IMR-90 (cell line): Measurements from ENCODE around the gene RNF31. TPM values are rescaled to one million over a fixed set of nuclear protein-coding genes. Genes with fewer than 3 reads are reported as not detected.

ENCODE experiments used
- ATAC-seq: fragments of 200-7000 bp; cut with Tn5 transposase; 2 replicates; pipeline ENCODE4 v1.9.1; 2020; ENCODE audit warnings: low read depth, mild to moderate bottlenecking, moderate library complexity
- BruUV-seq: library from RNA; stranded (reverse); fragments of 400-500 nt; replicated peaks from 2 replicates; lab custom pipeline; 2021; lab: Mats Ljungman, UMichigan
- CTCF ChIA-PET: fragments of 300-600 bp; formaldehyde crosslinking; extraction: SDS; loops from one replicate; lab custom pipeline; 2021; ENCODE audit warnings: antibody characterized with exemption; lab: Yijun Ruan, JAX
- POLR2A ChIA-PET: fragments of 300-600 bp; sonication (Branson Sonifier 250); formaldehyde crosslinking; loops from one replicate; lab custom pipeline; 2022; ENCODE audit warnings: antibody characterized with exemption; ENCODE audit not compliant: unreplicated experiment; lab: Charles Lee
- DNase-seq: peaks from one replicate; pipeline ENCODE4 v3.0.0; 2013
- H2AFZ ChIP-seq: replicated peaks from 2 replicates; pipeline ENCODE3; 2013; ENCODE audit warnings: low read length, mild to moderate bottlenecking; ENCODE audit not compliant: poor library complexity
- H2AK5ac ChIP-seq: 2 replicates; pipeline ENCODE4 v1.6.1; 2013; ENCODE audit warnings: low read depth, low read length, inconsistent platforms
- H2AK9ac ChIP-seq: replicated peaks from 2 replicates; pipeline ENCODE3; 2013; ENCODE audit warnings: mild to moderate bottlenecking, low read depth, low read length, moderate library complexity; ENCODE audit not compliant: poor library complexity
- H2BK120ac ChIP-seq: 2 replicates; pipeline ENCODE4 v1.6.1; 2013; ENCODE audit warnings: low read depth, low read length, inconsistent platforms
- H2BK15ac ChIP-seq: 3 replicates; pipeline ENCODE4 v1.6.1; 2013; ENCODE audit warnings: low read depth, low read length, inconsistent platforms
- H2BK20ac ChIP-seq: 2 replicates; pipeline ENCODE4 v1.6.1; 2013; ENCODE audit warnings: low read depth, mild to moderate bottlenecking, inconsistent platforms, low read length, moderate library complexity
- H2BK5ac ChIP-seq: 2 replicates; pipeline ENCODE4 v1.6.1; 2013; ENCODE audit warnings: mild to moderate bottlenecking, low read depth, low read length, inconsistent platforms; ENCODE audit not compliant: poor library complexity, severe bottlenecking
- H3K14ac ChIP-seq: replicated peaks from 2 replicates; pipeline ENCODE4 v1.6.1; 2013; ENCODE audit warnings: low read depth, low read length, inconsistent platforms
- H3K18ac ChIP-seq: 2 replicates; pipeline ENCODE4 v1.6.1; 2013; ENCODE audit warnings: low read depth, low read length, control low read depth
- H3K23ac ChIP-seq: 2 replicates; pipeline ENCODE4 v1.6.1; 2013; ENCODE audit warnings: low read depth, low read length, inconsistent platforms
- H3K27ac ChIP-seq: 2 replicates; pipeline ENCODE4 v1.5.1; 2013; ENCODE audit warnings: mild to moderate bottlenecking, control low read depth, low read length; ENCODE audit not compliant: insufficient read depth
- H3K27me3 ChIP-seq: 2 replicates; pipeline ENCODE4 v1.6.1; 2013; ENCODE audit warnings: low read length; ENCODE audit not compliant: control insufficient read depth, insufficient read depth
- H3K36me3 ChIP-seq: 2 replicates; pipeline ENCODE4 v1.6.1; 2013; ENCODE audit warnings: low read length, mixed read lengths; ENCODE audit not compliant: control insufficient read depth, insufficient read depth
- H3K4ac ChIP-seq: 2 replicates; pipeline ENCODE4 v1.6.1; 2013; ENCODE audit warnings: low read depth, low read length, inconsistent platforms
- H3K4me1 ChIP-seq: 2 replicates; pipeline ENCODE4 v1.6.1; 2013; ENCODE audit warnings: low read length, mixed read lengths; ENCODE audit not compliant: control insufficient read depth, insufficient read depth
- H3K4me2 ChIP-seq: 2 replicates; pipeline ENCODE4 v1.6.1; 2013; ENCODE audit warnings: low read depth, mild to moderate bottlenecking, control low read depth, low read length, moderate library complexity
- H3K4me3 ChIP-seq: 2 replicates; pipeline ENCODE4 v1.5.1; 2013; ENCODE audit warnings: low read depth, mild to moderate bottlenecking, control low read depth, low read length, moderate library complexity; ENCODE audit not compliant: insufficient read depth
- H3K56ac ChIP-seq: 2 replicates; pipeline ENCODE4 v1.6.1; 2013; ENCODE audit warnings: low read length, inconsistent platforms; ENCODE audit not compliant: insufficient read depth; ENCODE audit errors: extremely low read depth
- H3K79me1 ChIP-seq, 2 experiments: 2 replicates each; pipeline ENCODE4 v1.6.1; 2013; ENCODE audit warnings: low read length in 2 of 2, inconsistent platforms in 1 of 2, low read depth in 1 of 2
- H3K9ac ChIP-seq: 2 replicates; pipeline ENCODE4 v1.6.1; 2013; ENCODE audit warnings: low read depth, low read length, control low read depth
- H3K9me1 ChIP-seq: 2 replicates; pipeline ENCODE4 v1.6.1; 2013; ENCODE audit warnings: low read length, inconsistent platforms; ENCODE audit not compliant: insufficient read depth
- H3K9me3 ChIP-seq: 2 replicates; pipeline ENCODE4 v1.6.1; 2013; ENCODE audit warnings: low read length; ENCODE audit not compliant: control insufficient read depth, insufficient read depth
- H4K20me1 ChIP-seq: 2 replicates; pipeline ENCODE4 v1.6.1; 2013; ENCODE audit warnings: low read length, inconsistent platforms; ENCODE audit not compliant: insufficient read depth
- H4K5ac ChIP-seq: 2 replicates; pipeline ENCODE4 v1.6.1; 2013; ENCODE audit warnings: mild to moderate bottlenecking, low read depth, low read length, control low read depth
- H4K8ac ChIP-seq, 2 experiments: 2 replicates each; pipeline ENCODE4 v1.6.1; 2013; ENCODE audit warnings: low read depth in 2 of 2, low read length in 2 of 2, control low read depth in 1 of 2, inconsistent platforms in 1 of 2
- H4K91ac ChIP-seq: 2 replicates; pipeline ENCODE4 v1.6.1; 2013; ENCODE audit warnings: low read depth, low read length, inconsistent platforms; ENCODE audit not compliant: insufficient read depth
- BHLHE40 ChIP-seq: fragments of 150-350 bp; IDR thresholded peaks from 2 replicates; pipeline ENCODE4 v1.6.1; 2016; ENCODE audit warnings: mild to moderate bottlenecking, low read depth, low read length
- CEBPB ChIP-seq: IDR thresholded peaks from 2 replicates; pipeline ENCODE4 v1.6.1; 2012; ENCODE audit warnings: low read depth, low read length, improper control_type of control experiment
- CHD1 ChIP-seq: IDR thresholded peaks from 2 replicates; pipeline ENCODE4 v1.6.1; 2012; ENCODE audit warnings: low read depth, low read length, improper control_type of control experiment
- CTCF ChIP-seq: conservative IDR thresholded peaks from 2 replicates; pipeline ENCODE4 v1.5.1; 2012; ENCODE audit warnings: mild to moderate bottlenecking, low read depth, low read length, improper control_type of control experiment
- ELK1 ChIP-seq: fragments of 150-350 bp; IDR thresholded peaks from 2 replicates; pipeline ENCODE4 v1.6.1; 2016; ENCODE audit warnings: low read depth, mild to moderate bottlenecking, low read length, moderate library complexity, borderline replicate concordance
- FOS ChIP-seq: fragments of 150-350 bp; IDR thresholded peaks from 2 replicates; pipeline ENCODE4 v1.6.1; 2016; ENCODE audit warnings: low read depth, low read length
- MAFK ChIP-seq: IDR thresholded peaks from 2 replicates; pipeline ENCODE4 v1.6.1; 2012; ENCODE audit warnings: low read depth, low read length, improper control_type of control experiment
- MAZ ChIP-seq: IDR thresholded peaks from 2 replicates; pipeline ENCODE4 v1.6.1; 2012; ENCODE audit warnings: low read depth, mild to moderate bottlenecking, low read length, improper control_type of control experiment, moderate library complexity, borderline replicate concordance
- MXI1 ChIP-seq: IDR thresholded peaks from 2 replicates; pipeline ENCODE4 v1.6.1; 2012; ENCODE audit warnings: low read depth, mild to moderate bottlenecking, low read length, moderate library complexity, borderline replicate concordance
- NFE2L2 ChIP-seq: fragments of 150-350 bp; IDR thresholded peaks from 2 replicates; pipeline ENCODE4 v1.6.1; 2016; ENCODE audit warnings: low read depth, mild to moderate bottlenecking, low read length
- POLR2A ChIP-seq: IDR thresholded peaks from 2 replicates; pipeline ENCODE4 v1.6.1; 2012; ENCODE audit warnings: mild to moderate bottlenecking, low read depth, low read length
- RAD21 ChIP-seq: IDR thresholded peaks from 2 replicates; pipeline ENCODE4 v1.6.1; 2012; ENCODE audit warnings: low read length, improper control_type of control experiment
- RCOR1 ChIP-seq: IDR thresholded peaks from 2 replicates; pipeline ENCODE4 v1.6.1; 2012; ENCODE audit warnings: mild to moderate bottlenecking, low read length, improper control_type of control experiment; ENCODE audit not compliant: insufficient replicate concordance
- RFX5 ChIP-seq: IDR thresholded peaks from 2 replicates; pipeline ENCODE4 v1.8.0; 2012; ENCODE audit warnings: low read depth, mild to moderate bottlenecking, low read length, moderate library complexity
- SMC3 ChIP-seq: fragments of 150-350 bp; IDR thresholded peaks from 2 replicates; pipeline ENCODE4 v1.6.1; 2016; ENCODE audit warnings: low read depth, mild to moderate bottlenecking, antibody characterized with exemption, low read length, moderate library complexity
- USF2 ChIP-seq: fragments of 150-350 bp; IDR thresholded peaks from 2 replicates; pipeline ENCODE4 v1.6.1; 2017; ENCODE audit warnings: mild to moderate bottlenecking, antibody characterized with exemption, low read length, low read depth
- WGBS, 2 experiments: methylation state at CpG; one replicate each; pipeline versions ENCODE4 v1.1.5 to v1.1.7; 2013; ENCODE audit warnings: missing lambda C conversion rate in 2 of 2; ENCODE audit not compliant: insufficient read length in 1 of 2; ENCODE audit errors: extremely low coverage in 2 of 2; 5-methylcytosine and 5-hydroxymethylcytosine counted together
- dilution Hi-C: fragments of 300-500 bp; cut with HindIII; formaldehyde crosslinking; loops from one replicate; pipeline ENCODE4 v1.14.3; 2018; ENCODE audit warnings: low sequenced_read_pairs; ENCODE audit not compliant: unreplicated experiment
- in situ Hi-C: fragments of 300-500 bp; cut with MboI; formaldehyde crosslinking; loops from 3 replicates; pipeline ENCODE4 v1.14.3; 2019; ENCODE audit warnings: low sequenced_read_pairs, inconsistent platforms, mixed read lengths
- intact Hi-C: fragments of 100-400 bp; cut with micrococcal nuclease; formaldehyde crosslinking; loops from 2 replicates; pipeline ENCODE4 v1.10.0; 2022
- polyA plus RNA-seq, 3 experiments: library from polyadenylated mRNA; depleted of rRNA; stranded (reverse); fragments of >200 nt; gene quantifications; 2 replicates each; pipeline ENCODE4 v1.2.3, GENCODE V29; 2012; ENCODE audit warnings: low replicate concordance in 1 of 3
- total RNA-seq: library from RNA; depleted of rRNA; stranded (reverse); fragments of >200 nt; gene quantifications from 2 replicates; pipeline ENCODE4 v1.2.3, GENCODE V29; 2012

RNF31 gene
- total and polyA plus RNA-seq, 2 of the 4 experiments (the other 2 are of a cell fraction), result 31.6 to 37.5 TPM

GRCh38 chr14:24132976-24133375 is 14.3 kb upstream of the RNF31 start:
- Histone ChIP-seq H3K56ac (no peak overlapping the region), H2BK15ac (no peak overlapping the region), H4K8ac (no peak overlapping the region), H3K9me3 (no peaks in the 10 kb centered on the region), H3K79me1 (peaks cover 10 to 18% of the 10 kb centered on the region in 2 experiments; a peak in 3 of 4 replicates), H3K9ac (no peak overlapping the region), H4K91ac (no peak overlapping the region), H3K4ac (no peak overlapping the region), H3K36me3 (peaks cover 6% of the 10 kb centered on the region), H3K4me3 (no peak overlapping the region), H3K9me1 (peaks cover 12% of the 10 kb centered on the region), H2AFZ (no peak overlapping the region), H3K23ac (no peak overlapping the region), H3K27me3 (no peaks in the 10 kb centered on the region), H3K18ac (no peak overlapping the region), H3K4me1 (peaks cover 8% of the 10 kb centered on the region; the same call in 1 of the 2 replicates), H3K4me2 (no peak overlapping the region), H2AK5ac (no peak overlapping the region), H2BK20ac (no peak overlapping the region), H2BK120ac (no peak overlapping the region), H2BK5ac (no peak overlapping the region), H4K20me1 (0 out of 2 replicates have a peak, but pooled peaks cover 6% of the 10 kb centered on the region), H3K27ac (no peak overlapping the region), H3K14ac (no peak overlapping the region), H4K5ac (no peak overlapping the region), H2AK9ac (no peak overlapping the region)
- POLR2A ChIA-PET, result no interaction called here
- TF ChIP-seq RFX5, result no peak
- no peak for TF ChIP-seq RCOR1
- TF ChIP-seq RAD21, result no peak
- TF ChIP-seq ELK1, result no peak
- no peak for TF ChIP-seq CTCF
- no peak for TF ChIP-seq POLR2A
- TF ChIP-seq BHLHE40, result no peak
- no peak for TF ChIP-seq MAZ
- TF ChIP-seq SMC3, result no peak
- TF ChIP-seq MAFK, result no peak
- no peak for TF ChIP-seq MXI1
- no peak for TF ChIP-seq CEBPB
- no peak for TF ChIP-seq FOS
- no peak for TF ChIP-seq USF2
- TF ChIP-seq CHD1, result no peak
- TF ChIP-seq NFE2L2, result no peak
- ATAC-seq, result no peak
- no peak for DNase-seq
- intact Hi-C loops (no loop called here), dilution Hi-C loops (no loop called here), in situ Hi-C loops (loop anchor here (10.0 to 25.0 kb wide), 3 partner anchors 302 to 1046 kb away; partner anchors contain the start of genes ACIN1, BCL2L2, C14orf119 and PABPN1)
- CTCF ChIA-PET, result no interaction called here
- WGBS, 2 experiments, result no CpG with 5 or more reads among the region's 2 CpGs
- no TSS peak for BruUV-seq
